Fibroblast of pulmonary artery (primary cell): ENCODE measurements around the gene PRDM16.

Source experiments
- DNase-seq: peaks from one replicate; pipeline ENCODE4 v3.0.0-alpha.2; 2010; ENCODE audit warnings: low read depth
- H3K4me3 ChIP-seq: replicated peaks from 2 replicates; pipeline ENCODE4 v1.5.1; 2011; ENCODE audit warnings: low read depth, mild to moderate bottlenecking, control low read depth, low read length, moderate library complexity
- CTCF ChIP-seq: IDR thresholded peaks from 2 replicates; pipeline ENCODE4 v1.5.1; 2011; ENCODE audit warnings: mild to moderate bottlenecking, control low read depth, low read length, inconsistent platforms; ENCODE audit errors: missing control alignments

Gene PRDM16

DNA sequence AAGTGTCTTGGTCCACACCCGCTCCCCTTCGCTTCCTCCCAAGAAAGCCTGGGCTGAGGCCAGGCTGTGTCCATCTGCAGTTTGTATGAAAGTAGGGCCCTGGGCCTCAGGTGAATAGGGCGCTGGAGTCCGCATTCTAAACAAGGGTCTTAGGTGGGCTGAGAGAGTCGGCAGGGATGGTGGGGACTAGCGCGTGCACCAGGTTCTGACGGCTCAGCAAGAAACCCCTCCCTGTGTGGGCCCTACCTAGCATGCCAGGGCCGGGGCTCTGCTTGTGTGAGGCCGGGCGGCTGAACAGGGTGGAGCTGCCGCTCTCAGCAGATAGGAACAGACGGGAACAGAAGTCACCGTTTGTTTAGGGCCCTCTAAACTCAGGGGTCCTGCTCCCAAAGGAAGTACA, 46.0 kb upstream of the PRDM16 start:
- no peak for TF ChIP-seq CTCF
- no peak for DNase-seq
- H3K4me3 ChIP-seq = no peak overlapping the region

- TF ChIP-seq CTCF = no peak
- no peak overlapping the region for H3K4me3 ChIP-seq
- DNase-seq = no peak
Measured at GRCh38 chr1:3024019-3024418, 45.0 kb upstream of the PRDM16 start.

- DNase-seq = no peak
- H3K4me3 ChIP-seq = no peak overlapping the region
- TF ChIP-seq CTCF = no peak
Measured at GRCh38 chr1:3024588-3024987, 44.4 kb upstream of the PRDM16 start.

DNA sequence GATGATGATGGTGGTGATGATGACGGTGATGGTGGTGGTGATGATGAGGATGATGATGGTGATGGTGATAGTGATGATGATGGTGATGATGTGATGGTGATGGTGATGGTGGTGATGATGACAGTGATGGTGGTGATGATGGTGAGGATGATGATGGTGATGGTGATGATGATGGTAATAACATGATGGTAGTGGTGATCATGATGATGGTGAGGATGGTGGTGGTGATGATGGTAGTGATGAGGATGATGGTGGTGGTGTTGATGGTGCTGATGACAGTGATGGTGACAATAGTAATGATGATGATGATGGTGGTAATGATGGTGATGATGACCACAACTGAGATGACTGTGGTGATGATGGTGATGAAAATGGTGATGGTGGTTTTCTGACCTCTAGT, 42.9 kb upstream of the PRDM16 start:
- no peak for DNase-seq
- H3K4me3 ChIP-seq = no peak overlapping the region
- TF ChIP-seq CTCF = no peak

- no peak for TF ChIP-seq CTCF
- no peak for DNase-seq
- no peak overlapping the region for H3K4me3 ChIP-seq
Measured at GRCh38 chr1:3026581-3027391, 42.2 kb upstream of the PRDM16 start.

DNA sequence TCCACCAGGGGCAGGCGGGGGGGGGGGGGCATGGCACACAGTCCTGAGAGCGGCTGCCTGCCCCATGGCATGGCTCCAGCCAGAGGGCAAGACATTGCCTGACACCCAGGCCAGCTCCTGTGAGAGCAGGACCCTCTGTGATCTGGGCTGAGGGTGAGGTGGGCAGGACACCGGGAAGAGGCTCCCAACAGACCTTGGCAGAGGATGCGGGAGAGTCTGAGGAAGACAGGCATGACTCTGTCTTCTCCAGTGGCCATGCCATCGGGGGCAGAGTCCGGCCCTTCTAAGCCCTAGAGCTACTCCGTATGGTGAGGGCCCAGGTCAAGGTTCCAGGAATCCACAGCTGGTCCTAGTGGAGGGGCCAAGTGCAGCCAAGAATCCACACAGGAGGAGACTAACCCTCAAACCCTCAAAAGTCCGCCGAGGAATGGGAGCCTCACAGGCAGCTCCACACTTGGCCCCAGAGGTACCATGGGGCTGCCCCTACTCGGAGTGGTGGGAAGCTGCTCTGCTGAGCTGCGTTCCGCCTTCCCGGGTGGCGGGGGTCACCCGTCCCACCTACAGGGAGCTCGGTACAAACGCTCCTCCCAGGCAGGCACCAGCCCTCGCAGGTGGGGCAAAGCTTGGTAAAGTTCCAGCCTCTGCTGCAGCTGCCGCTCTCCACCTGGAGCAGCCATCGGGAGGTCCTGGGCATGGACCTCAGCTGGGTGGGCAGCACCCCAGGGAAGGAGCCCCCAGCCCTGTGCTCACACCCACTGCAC, 41.2 kb upstream of the PRDM16 start:
- DNase-seq = no peak

More for the DNA sequence above, 41.2 kb upstream of the PRDM16 start:
- no peak overlapping the region for H3K4me3 ChIP-seq
- TF ChIP-seq CTCF = no peak
